A204.1 (cell line): Measurements from ENCODE around the gene NRG3.
"Not testable (repeated sequence)": the region's sequence is repeated elsewhere in the genome, so short reads cannot be mapped to it uniquely, and the experiment has no call there.

ENCODE experiments used
- FAIRE-seq: peaks from 2 replicates; lab custom pipeline; 2012; peaks lifted over from hg19 to GRCh38; lab: Jason Lieb, UNC

The NRG3 gene

DNA sequence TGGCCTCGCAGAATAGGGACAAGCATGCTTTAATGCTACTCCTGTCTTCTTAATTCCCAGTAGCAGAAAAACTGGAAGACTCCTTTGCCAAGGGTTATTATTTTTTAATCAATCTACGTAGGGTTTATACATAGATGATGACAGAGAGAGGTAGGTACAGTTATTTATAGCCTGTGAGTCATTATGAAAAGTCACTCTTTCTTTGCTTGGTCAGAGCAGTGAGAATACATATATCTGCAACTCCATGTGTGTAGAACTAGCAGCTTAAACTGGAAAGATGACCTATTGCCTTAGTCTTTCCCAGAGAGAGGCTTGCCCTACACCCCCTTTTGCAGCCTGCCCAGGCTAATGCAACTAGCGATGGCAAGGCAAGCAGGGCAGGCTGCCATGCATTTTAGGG lies 1050.6 kb downstream of the NRG3 start:
- no peak for FAIRE-seq

DNA sequence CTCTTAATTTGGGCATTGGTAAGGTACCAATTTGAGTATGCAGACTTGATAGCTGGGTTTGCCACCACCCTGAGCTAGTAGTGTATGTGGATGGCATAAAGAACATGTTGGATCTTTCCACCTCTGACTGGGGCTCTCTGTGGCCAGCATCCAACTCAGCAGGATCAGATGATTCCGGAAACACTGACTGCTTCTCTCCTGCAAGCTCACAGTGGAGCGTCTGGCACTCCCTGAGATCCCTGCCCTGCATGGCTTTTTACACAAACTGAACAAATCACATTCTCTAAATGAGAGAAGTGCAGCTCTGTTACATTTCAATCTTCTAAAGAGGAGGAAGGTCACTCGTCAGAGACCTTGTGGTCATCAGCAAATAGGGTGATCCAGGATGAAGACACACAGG lies 1057.5 kb downstream of the NRG3 start:
- FAIRE-seq, result no peak

DNA sequence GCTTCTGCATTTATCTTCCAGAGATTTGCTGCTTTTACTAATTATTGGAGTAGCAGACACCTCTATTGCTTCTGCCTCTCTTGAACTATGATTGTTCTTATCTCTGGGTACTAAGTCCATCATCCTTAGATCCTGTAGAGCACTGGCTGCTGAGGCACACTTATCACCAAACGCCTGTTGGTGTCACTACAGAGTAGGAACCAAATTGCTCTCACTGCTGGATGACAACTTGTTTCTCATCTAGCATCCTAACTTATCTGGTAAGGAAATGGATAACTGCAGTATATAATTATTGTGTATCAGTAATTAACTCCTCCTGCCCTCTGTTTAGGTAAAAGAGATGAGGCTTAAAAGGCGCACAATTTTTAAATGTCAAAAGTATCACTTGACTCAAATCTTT lies 1059.4 kb downstream of the NRG3 start:
- FAIRE-seq, result no peak

DNA sequence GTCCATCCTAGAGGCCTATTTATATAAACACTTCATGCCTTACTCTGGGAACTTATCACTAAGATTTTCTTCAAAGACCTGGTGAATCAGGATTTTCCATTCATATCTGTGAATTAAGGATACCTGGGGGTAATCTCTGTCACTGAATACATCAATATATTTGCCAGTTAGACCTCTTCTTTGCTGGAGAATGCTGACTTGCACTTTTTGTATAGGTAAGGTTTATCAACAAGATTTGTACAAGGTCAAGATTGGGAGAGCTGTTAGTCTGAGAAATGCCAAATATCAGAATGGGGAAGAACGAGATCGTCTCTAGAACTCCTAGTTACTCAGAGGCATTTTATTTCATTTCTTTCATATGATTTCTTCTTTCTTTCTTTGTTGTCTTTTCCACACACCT lies 1060.0 kb downstream of the NRG3 start:
- no peak for FAIRE-seq

DNA sequence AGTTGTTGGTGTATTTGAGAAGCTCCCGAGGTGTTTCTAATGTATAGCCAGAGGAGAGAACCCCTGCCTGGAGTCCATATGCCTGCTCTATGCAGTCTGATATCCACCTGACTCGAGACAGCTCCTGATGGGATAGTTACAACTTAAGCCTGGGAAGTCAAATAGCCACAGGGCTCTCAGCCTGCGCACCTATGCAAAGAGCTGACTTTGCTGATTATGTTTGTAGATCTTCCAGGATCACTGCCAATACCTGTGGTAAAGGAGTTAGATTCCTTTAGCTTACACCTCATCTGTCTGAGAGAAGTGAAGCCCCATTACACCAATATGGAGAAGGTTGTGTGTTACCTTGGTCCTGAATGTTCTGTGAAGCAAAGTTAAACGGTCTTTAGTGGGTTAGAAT lies 1063.3 kb downstream of the NRG3 start:
- no peak for FAIRE-seq

DNA sequence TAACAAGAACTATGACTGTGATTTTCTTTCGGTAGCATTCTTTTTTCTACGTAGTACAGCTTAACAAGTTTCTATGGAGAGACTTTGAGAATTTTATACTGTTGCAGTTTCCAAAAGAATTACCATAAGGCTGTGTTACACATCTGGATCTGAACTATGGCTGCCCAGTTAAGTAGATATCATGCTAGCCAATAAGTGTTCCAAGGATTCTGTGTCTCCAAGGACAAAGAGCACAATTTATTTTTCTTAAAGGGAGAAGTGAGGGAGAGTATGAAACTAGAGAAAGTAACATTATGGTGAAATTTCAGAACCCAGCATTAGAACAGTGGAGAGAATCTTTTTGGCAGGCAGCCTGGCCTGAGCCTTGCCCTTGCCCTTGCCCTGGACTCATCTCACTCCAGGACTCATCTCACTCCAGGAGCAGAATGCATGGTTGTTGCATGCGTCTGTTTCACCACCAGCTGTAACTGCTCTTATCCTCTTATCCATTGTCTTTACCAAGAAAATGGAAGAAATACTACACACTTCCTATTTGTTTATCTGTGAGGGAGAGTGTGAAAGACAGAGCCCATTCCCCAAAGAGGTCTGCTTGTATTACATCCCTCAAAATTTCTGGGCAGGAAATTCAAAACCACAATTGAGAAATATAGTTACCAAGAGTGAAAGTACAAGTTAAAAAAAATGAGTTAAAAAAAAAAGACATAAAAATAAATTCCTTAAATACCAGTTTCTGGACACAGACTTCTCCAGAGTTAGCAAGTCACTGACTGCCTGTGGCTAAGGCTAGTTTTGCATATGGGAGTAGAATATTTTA lies 1067.5 kb downstream of the NRG3 start:
- no peak for FAIRE-seq

DNA sequence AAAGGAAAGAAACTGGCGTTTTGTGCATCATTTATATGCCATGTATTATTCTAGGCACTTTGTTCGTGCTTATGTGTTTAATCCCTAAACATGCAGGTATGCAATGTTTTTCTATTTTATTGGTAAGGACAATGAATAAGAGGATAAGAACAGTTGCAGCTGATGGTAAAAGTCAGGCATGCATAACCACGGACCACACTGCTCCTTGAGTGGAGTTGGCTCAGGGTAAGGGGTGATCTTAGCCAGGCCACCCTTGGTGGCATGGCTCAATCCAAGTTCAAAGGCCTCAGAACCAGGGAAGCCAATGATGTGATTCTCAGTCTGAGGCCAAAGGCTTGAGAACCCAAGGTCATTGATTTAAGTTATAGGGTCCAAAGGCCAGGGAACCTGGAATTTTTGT lies 1068.1 kb downstream of the NRG3 start:
- FAIRE-seq, result no peak

DNA sequence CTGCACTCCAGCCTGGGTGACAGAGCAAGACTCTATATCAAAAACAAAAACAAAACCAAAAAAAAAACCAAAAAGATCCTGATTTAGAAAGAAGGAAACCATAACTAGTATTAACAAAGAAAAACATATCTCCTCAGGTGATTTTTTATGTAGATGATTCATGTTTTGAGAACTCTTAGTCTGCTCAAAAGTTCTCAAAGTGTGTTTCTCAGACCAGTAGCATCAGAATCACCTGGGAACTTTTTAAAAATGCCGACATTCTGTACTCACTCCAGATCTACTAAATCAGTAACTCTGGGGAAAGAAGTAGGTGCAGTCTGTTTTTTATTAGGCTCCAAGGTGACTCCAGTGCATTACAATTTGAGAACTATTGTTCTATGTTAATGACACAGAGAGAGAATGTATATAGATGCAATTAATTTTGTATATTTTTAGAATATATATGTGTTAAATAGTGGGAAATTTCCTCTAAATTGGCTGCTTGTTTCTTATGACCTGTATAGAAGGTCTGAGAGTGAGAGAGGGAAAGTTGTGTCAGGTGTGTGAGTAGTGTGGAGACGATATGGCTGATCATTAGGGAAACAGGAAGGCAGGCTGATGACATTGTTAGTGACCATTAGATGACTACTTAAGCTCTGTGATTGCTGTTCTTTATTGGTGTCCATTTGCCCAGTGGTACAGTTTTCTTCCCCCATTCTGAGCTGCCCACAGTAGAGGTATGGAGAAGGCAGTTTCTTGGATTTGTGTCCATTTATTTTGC lies 1075.0 kb downstream of the NRG3 start:
- no peak for FAIRE-seq

DNA sequence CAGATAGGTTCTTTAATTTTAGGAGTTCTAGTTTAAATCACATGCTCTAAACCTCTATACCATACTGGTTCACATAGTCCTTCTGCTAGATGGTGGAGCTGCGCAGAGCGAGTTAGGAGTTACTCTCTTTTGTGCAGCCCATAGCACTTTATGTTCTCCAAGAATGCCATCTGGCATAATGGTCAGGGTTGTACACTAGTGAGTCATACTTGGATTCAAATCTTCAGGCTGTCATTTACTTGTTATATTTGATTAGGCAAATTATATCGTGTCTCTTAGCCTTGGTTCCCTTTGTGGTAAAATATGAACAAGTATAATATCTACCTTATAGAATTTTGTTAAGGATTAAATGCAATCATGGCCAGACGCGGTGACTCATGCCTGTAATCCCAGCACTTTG lies 1078.3 kb downstream of the NRG3 start:
- no peak for FAIRE-seq

DNA sequence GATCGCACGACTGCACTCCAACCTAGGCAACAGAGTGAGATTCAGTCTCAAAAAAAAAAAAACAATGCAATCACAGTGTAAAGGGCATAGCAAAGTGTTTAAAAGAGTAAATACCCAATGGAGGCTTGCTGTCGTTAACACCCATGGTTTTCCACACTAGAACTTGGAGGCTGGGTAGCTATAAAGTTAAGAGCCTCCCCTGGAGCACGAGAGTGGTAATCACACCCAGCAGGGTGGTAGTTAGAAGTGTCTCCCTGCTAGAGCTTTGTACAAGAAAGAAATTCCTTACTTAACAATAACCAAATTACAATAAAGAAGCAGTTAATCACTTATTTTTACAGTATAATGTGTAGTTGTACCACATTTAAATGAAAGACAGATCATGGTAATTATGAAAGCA lies 1078.9 kb downstream of the NRG3 start:
- FAIRE-seq, result no peak

DNA sequence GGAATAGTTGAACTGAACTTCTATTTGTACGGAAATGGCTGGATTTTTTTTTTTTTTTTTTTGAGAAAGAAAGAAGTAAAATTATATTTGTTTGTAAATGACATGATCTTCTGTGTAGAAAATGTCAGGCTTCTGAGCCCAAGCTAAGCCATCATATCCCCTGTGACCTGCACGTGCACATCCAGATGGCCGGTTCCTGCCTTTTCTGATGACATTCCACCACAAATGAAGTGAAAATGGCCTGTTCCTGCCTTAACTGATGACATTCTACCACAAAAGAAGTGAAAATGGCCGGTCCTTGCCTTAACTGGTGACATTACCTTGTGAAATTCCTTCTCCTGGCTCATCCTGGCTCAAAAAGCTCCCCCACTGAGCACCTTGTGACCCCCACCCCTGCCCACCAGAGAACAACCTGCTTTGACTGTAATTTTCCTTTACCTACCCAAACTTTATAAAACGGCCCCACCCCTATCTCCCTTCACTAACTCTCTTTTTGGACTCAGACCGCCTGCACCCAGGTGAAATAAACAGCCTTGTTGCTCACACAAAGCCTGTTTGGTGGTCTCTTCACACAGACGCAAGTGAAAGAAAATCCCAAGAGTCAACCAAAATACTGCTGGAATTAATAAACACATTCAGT lies 1085.5 kb downstream of the NRG3 start:
- not testable (repeated sequence) for FAIRE-seq

DNA sequence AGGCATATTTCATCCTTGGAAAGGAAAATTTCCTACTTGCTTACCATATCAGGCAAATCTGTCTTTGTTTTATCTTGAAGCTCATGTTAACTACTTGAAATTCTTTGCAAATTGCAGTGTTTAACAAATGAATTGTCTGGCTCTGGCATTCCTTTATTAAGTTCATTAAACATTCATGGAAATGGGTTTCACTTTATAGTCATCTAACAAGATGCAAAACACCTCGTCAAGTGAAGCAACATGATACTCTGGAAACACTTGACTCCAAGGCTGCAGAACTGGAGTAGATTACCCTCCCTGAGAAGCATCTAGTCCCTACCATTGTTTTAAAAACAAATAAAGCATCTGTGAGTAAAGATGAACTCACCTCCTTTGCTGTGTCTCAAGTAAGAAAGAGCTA lies 1086.9 kb downstream of the NRG3 start:
- no peak for FAIRE-seq

DNA sequence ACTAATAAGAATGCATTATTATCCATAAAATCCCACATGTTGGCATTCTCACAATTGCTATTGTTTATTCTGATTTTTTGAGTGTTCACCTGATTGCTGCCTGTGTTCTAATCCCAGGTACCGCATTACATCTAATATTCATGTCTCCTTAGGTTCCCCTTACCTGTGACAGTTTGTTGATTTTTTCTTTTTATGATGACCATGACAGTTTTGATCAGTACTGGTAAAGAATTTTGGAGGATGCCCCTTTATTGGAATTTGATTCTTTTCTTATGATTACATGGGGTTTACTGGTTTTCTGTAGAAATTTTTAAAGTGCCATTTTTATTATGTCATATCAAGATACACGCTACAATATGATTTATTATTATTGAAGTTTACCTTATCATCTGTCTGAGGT lies 1091.1 kb downstream of the NRG3 start:
- no peak for FAIRE-seq

DNA sequence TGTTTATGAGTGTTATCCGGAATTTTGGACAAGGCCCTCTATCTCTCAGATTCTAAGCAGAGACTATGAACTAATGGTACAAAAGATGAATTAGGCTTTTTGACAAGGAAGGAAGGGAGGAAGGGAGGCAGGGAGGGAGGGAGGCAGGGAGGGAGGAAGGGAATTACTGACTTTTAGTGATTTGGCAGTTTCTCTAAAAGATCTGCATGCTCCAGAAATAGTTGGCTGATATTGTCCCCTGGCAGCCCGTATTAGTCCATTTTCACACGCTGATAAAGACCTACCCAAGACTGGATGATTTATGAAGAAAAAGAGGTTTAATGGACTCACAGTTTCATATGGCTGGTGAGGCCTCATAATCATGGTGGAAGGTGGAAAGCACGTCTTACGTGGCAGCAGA lies 1093.5 kb downstream of the NRG3 start:
- FAIRE-seq, result no peak

DNA sequence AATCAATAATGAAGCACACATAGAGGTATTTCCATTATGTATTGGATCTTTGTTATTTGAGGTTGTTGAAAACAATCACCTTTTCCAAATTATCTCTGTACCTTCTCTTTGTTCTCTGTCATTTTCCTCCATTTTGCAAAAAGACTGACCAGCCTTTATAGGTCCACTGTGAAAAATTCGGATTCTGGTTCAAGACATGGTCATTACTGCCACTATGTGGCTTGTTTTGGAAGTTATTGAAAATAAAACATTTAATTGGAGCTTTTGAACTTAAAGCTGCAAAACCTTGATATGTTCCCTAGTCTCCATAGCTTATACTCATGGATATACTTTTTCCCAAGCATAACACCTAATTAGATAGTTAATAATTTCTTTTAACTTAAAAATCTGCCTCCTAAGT lies 1094.4 kb downstream of the NRG3 start:
- FAIRE-seq, result peak; percentile 82

DNA sequence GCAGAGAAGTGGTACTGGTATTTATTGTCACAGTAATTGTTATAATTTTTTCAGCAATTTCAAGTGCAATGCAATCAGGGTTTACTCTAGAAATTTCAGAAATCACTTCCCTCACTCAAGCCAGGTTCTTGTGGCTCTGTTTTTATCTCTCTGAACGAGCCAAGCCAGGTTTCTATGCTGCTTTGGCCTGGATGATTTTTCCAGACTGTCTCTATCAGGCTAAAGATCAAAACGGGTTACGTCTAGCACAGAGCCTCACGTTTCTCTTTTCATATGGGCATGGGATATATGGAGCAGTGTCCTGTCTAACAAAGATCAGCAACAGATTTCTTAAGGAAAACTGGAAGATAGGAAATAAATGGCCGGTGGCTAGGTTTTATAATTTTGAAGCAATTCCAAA lies 1105.3 kb downstream of the NRG3 start:
- no peak for FAIRE-seq

DNA sequence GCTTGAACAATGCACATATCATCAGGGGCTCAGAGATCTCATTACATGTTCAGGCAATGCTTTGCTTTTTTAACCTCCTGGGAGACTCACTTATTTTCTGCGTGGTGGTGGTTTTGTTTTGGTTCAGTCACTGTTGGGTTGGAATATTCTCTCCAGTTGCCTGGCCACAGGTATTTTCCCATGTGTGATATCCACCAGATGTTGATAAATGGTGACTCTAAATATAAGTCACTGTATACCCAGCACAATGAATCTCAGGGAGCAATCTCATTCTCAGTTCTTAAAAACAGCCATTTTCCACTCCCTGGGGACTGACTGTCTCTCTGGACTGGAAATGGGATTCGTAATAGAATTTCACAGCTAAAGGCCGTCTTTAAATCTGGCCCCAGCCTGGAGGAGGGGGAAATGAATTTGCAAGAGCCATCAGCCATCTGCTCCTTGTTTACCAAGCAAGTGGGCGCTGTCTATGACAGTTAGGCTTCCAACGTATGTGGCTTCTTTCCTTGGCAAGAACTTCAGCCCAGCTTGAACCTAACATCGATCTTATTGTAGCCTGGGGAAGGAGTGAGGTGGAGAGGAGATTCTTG lies 1106.2 kb downstream of the NRG3 start:
- no peak for FAIRE-seq

DNA sequence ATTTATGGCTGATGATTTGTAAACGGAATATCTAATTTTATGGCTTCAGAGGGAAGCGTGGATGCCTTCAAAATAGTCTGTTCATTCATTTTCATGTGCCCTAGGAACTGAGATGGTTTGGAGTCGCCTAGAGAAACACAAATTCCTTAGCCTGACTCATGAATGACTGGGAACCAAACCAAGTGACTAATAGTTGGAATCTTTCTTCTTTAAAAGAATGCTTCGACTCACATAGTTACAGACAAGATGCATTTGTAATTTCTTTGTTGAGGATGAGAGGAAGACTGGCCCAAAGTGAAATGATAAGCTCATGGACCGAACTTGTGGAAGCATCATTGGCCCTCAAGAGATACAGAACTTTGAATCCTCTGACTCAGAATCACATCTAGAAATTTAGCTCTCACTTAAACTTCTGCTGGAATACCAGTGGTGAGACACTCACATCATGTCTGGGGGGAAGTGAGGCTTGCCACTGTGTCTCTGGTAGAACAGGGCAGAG lies 1107.2 kb downstream of the NRG3 start:
- peak; percentile 40 for FAIRE-seq

DNA sequence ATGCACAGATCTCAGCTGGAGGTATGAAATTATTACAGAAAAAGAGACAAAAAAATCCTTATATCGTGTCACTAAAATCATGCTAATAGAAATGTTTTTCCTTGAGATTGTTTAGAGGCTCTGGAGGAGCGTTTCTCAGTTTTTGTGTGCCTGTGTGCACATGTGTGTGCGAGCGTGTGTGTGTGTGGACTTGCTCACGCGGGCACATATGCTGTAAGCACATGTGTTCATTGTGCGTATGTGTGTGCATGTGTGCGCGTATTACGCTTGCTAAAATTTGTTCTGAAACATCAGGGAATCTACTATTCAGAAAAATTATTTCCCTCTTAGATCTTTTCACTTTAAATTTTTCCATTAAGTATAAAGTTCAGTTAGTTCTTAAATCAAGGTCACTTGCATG lies 1111.2 kb downstream of the NRG3 start:
- FAIRE-seq, result no peak

DNA sequence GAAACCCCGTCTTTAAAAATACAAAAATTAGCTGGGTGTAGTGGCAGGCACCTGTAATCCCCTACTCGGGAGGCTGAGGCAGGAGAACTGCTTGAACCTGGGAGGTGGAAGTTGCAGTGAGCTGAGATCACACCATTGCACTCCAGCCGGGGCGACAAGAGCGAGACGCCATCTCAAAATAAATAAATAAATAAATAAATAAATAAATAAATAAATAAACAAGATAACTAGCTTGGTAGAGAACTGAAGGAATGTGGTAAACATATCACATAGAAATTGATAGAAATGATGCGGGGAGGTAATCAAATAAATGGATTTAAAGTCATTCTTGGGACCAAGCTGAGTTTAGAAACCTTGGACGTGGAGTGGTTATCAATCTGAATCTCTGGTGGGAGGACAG lies 1131.5 kb downstream of the NRG3 start:
- FAIRE-seq, result not testable (repeated sequence)

DNA sequence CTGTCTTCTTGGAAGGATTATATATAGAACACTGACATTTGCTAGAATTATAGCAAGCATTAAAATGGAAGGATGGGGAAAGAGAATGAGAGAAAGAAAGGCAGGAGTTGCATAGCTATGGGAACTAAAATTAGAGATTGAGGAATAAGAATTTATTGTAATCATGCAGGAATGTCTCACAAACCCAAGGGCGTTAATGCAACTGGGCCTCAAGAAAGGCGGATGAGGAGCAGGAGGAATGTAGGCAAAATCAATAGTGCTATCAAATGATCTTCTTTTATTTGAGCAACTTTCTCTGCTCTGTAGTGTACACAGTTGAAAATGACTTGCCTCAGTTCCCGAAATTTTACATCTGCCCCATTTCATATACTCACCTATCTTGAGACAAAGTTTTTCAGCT lies 1132.5 kb downstream of the NRG3 start:
- no peak for FAIRE-seq

DNA sequence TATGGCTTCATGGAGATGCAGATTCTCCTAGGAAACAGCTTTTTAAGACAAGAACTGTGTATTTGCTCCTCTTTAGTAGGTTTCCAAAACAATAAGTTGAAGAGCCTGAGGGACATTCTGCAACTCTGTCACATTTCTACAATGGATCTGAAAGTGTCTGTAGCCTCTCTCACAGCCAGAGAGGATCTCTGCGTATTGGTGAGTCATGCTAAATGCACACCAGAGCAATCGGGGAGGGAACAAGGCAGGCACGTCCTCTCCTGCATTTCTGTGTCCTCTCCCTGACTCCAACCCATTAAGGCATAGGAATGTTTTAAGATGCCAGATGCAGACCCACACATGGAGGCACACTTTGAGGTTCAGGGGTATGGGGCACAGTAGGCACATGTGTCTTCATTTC lies 1137.9 kb downstream of the NRG3 start:
- no peak for FAIRE-seq
